DMS53 treated with DMSO at 0.1 percent for 48 hours (cell line): ENCODE measurements around the gene COL26A1.

Source experiments
- DNase-seq: peaks from one replicate; lab custom pipeline; 2025; ENCODE audit not compliant: unreplicated experiment; lab: John Stamatoyannopoulos, UW

Gene COL26A1

DNA sequence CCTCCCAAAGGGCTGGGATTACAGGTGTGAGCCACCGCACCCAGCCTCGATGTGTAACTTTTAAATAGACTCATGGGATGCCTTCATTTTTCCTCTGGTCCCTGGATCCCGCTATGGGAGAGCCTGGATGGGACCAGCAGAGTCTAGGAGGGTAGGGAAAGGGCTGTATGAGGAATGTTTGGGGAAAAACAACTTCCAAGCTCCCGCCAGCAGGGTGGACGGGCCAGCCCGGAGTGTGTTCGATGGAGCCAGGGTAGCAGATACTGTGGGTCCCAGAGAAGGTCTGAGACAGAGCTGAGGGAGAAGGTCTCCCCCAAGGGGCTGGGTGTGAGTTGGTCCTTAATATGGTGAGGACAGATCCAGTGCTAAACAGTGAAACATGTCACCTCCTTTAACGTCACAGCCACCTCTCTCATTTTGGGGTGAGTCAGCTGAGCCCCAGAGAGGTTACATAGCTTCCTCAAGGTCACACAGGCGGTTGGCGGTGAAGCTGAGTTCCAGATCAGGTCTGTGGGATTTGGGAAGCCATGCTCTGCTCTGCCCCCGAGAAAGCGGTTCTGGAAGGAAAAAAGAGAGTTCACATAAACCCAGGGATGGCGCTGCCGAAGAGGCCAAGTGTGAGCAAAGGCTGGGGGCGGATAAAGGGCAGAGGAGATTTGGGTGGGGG is 200.0 kb downstream of the COL26A1 start:
- no peak for DNase-seq

GRCh38 chr7:101563198-101563901 is 200.7 kb downstream of the COL26A1 start:
- DNase-seq, result no peak

- DNase-seq, result no peak
These were observed 201.5 kb downstream of the COL26A1 start for GRCh38 chr7:101563943-101564777.

DNA sequence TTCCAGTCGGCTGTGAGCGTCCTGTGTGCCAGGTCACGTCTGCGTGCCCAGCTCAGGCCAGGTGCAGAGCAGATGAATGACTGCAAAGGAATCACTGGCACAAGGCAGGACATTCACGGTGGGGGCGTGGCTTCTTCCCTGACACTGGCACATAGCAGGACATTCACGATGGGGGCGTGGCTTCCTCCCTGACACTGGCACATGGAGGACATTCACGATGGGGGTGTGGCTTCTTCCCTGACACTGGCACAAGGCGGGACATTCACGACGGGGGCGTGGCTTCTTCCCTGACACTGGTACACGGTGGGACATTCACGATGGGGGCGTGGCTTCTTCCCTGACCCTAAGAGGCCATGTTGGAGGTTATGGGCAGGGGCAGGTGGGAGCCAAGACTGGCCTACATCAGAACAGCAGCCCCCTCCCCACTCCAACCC is 202.1 kb downstream of the COL26A1 start:
- no peak for DNase-seq

- no peak for DNase-seq
These were observed 203.0 kb downstream of the COL26A1 start for GRCh38 chr7:101565601-101566209.

DNA sequence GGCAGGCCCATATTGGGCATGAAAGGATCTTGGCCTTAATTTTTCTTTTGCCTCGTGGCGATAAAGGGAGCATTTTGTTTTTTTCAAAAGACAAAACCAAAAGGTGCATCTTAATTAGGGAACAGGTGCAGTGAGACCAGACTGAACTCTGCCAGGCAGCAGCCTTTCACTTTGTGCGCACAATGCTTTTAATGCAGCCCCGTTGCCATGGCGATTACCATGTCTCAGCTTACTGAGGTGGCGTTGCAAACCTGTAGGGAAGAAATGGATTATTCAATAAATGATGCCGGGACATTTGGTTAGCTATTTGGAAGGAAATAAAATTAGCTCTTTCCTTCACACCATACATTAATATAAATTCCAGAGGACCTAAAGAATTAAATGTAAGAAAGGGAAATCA is 204.6 kb downstream of the COL26A1 start:
- DNase-seq, result no peak

GRCh38 chr7:101572156-101572555 is 209.5 kb downstream of the COL26A1 start:
- no peak for DNase-seq

- no peak for DNase-seq
These were observed 212.5 kb downstream of the COL26A1 start for GRCh38 chr7:101575168-101575567.

DNA sequence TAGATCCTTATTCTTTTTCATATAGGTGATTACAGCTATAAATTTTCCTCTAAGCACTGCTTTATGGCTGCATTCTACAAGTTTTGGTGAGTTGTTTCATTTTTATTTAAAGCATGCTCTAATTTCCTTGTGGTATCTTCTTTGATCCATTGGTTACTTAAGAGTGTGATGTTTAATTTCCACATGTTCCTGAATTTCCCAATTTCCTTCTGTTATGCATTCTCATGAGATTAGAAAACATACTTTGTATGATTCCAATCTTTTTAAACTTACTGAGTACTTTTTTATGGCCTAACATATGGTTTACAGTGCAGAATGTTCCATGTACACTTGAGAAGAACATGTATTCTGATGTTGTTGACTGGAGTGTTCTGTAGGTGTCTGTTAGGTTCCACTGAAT is 213.0 kb downstream of the COL26A1 start:
- DNase-seq, result no peak

DNA sequence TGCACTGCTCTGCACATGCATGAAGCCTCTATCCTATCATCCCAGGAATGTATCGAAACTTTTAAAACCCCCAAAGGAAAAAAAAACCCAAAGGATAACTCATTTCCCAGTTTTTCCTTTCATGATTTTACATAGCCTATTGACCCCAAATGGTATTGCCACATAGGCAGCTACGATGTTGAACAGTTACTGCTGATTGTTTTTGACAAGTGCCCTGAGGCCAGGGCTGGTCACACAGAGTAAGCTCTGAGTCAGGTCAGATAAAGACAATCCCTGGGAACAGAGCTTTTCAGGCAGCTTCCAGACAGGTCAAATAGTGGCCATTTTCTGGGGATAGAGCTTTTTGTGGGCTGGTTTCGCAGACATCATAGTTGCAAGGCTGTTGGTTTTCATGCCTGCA is 214.3 kb downstream of the COL26A1 start:
- no peak for DNase-seq

DNA sequence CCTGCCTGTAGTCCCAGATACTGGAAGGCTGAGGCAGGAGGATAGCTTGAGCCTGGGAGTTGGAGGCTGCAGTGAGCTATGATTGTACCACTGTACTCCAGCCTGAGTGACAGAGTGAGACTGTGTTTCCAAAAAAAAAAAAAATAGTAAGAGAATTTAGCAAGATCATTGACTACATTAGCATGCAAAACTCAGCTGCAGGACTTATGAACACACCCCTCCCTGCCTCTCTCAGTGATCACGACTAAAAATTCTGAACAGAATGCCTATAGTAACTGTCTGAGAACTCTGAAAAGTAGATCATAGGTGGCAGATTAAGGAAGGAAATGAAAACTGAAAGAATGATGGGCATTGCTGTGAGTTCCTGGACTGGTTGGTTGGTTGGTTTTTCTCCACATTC is 215.9 kb downstream of the COL26A1 start:
- DNase-seq, result no peak

- DNase-seq, result no peak
These were observed 217.9 kb downstream of the COL26A1 start for GRCh38 chr7:101580596-101580995.

DNA sequence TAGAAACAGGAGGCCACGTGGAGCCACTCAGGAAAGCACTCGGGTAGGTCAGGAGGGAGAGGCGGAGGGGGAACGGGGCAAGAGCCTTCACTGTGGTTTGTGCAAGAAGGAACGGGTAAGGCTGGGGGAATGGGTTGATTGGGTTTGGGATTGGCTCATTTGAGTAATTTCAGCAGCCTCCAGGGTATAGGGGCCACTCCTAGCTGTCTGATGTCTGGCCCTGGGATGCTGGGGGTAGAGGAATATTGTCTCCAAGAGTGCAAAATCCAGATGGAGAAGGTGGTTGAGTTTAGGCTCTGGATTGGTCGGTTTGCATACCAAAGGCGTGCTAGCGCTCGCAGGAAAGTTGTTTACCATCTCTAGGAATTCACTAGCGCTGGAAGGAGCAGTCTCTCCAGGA is 219.2 kb downstream of the COL26A1 start:
- no peak for DNase-seq

DNA sequence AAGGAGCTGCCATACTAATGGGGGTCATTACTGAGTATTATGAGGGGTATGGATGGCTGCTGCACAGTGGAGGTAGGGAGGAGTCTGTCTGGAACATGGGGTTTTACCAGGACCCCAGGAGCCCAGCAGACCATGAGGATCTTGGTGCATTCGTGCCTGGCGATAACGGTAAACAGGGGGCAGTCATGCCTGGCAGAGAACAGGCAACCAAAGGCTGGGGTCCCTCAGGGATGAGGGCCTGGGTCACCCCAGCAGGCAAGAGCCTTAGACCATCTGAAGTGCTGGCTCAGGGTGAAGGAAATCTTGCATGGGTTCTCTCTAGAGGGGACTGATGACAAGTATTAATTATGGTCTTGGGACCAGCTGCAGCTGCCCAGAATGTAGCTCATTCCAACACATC is 220.3 kb downstream of the COL26A1 start:
- DNase-seq, result no peak

- DNase-seq, result no peak
These were observed 223.6 kb downstream of the COL26A1 start for GRCh38 chr7:101586078-101586905.

- no peak for DNase-seq
These were observed 224.4 kb downstream of the COL26A1 start for GRCh38 chr7:101586906-101587677.

GRCh38 chr7:101588131-101588935 is 225.7 kb downstream of the COL26A1 start:
- no peak for DNase-seq

DNA sequence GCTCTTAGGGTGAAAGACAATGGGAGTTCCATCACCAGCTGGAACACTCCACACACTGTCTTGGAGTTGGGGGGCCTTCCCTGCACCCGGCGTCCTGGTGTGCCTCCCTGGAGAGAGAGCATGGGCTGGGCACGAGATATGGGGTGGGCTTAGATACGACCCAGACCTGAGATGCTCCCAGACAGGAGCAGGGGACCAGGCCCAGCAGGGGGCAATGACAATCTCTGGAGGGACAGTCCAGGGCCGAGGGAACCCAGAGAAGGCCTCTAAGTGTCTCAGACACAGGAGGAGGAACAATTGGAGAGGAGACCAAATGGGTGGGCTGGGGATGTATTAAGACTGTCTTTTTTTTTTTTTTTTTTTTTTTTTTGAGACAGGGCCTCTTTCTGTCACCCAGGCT is 226.4 kb downstream of the COL26A1 start:
- no peak for DNase-seq
